Dermis lymphatic vessel endothelial cell (primary cell): ENCODE data around the gene FGF2. TPM values are rescaled to one million over a fixed set of nuclear protein-coding genes. Genes with fewer than 3 reads are reported as not detected.

Experiments used
- total RNA-seq: library from RNA; depleted of rRNA; stranded (reverse); fragments of >200 nt; gene quantifications from 2 replicates; pipeline ENCODE4 v1.2.1, GENCODE V29; 2014

The FGF2 gene
- 7.9 and 14.7 TPM in 2 replicates for total RNA-seq

GRCh38 chr4:122826553-122827257 lies at the start of gene FGF2:
TSS of gene FGF2 (plus strand) at chr4:122826831. CDS start at chr4:122827175, 344 bp downstream.

DNA sequence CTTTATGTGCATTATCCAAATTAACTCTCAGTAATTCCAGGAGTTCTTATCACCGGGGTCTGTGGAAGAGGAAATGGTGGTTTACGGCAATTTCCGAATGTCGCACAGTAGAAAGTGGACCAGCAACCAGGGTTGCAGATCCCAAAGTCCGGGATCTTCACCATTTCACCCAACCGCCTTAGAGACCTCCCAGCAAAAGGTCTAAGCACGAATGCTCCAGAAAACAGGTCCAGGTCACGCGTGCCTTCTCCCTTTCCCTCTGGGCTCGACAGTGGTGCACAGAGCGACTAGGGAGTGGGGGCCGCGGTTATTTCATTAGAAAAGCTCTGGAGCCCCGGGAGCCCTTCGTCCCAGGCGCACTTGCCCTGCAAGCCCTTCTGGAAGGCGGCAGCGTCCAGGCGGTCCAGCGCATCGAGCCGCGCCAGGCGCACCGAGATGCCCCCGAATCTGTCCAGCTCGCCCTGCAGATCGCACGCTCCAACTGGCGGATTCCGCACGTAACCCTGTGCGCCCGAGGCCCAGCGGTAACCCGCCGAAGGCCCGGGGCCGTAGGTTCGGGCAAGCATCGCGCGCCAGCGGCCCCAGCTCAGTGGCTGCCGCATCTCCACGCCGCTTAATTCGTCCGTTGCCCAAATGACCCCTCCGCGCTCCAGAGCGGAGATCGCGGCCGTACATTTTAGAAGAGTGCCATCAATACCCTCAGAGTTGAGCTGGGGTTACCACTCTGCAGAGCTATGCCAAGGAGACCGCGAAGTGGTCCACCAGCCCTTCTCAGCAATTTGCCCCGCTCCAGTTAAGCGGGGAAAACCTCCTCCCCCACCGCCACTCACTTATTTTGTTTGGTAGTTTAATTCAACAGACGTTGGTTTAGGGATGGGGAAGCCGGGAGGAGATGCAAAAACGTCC lies 95.6 kb downstream of the FGF2 start, which contains the start of gene NUDT6:
Gene NUDT6, minus strand, starts transcription at position 627 of the 906 bp plus-strand sequence. Its CDS starts 25 bp downstream, at position 602.

Other genes starting within 250 kb of the FGF2 start
- not detected in 2 replicates for gene IL21, start 205.8 kb upstream of the FGF2 start, total RNA-seq
- gene BBS12, start 94.1 kb upstream of the FGF2 start, total RNA-seq = 4.4 and 6.8 TPM in 2 replicates
- 4.2 and 6.5 TPM in 2 replicates for gene NUDT6, start 95.8 kb downstream of the FGF2 start, total RNA-seq